ENCODE results near the gene EP400.
A peak's percentile ranks its signal among the peaks of the same experiment; 100 is the strongest.

The EP400 gene

DNA sequence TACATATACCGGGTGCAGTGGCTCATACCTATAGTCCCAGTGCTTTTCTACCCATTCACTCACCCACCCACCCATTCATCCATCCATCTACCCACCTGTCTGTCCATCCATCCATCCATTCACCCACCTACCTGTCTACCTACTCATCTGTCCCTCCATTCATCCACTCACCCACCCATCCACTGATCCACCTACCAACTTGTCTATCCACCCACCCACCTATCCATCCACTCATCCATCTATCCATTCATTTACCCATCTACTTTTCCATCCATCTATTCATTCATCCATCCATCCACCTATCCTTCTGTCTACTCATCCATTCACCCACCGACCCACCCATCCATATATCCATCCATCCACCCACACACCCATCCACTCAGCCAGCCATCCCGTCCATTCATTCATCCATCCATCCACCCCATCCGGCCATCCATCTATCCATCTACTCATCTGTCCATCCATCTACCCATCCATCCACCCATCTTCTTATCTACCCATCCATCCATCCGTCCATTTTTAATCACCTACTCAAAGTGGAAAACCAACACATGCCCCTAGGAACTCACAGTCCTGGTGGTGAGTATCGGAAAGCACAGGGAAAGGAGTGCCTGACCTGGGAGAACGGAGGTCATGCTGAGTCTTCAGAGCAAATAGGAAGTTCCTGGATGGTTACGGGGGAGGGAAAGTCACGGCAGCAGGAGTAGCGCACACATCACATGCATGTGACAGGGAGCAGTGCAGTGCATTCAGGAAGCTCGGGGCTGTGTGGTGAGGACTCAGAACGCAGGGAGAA, 174.4 kb downstream of the EP400 start:
- DNase-seq (ENCODE audit: low read depth, low spot score) = no peak
- no peak overlapping the region for H3K4me3 ChIP-seq (ENCODE audit: low read length)

GRCh38 chr12:132124766-132125425, 175.2 kb downstream of the EP400 start:
- DNase-seq (ENCODE audit: low read depth, low spot score) = peak; percentile 79
- H3K4me3 ChIP-seq (ENCODE audit: low read length) = no peak overlapping the region

DNA sequence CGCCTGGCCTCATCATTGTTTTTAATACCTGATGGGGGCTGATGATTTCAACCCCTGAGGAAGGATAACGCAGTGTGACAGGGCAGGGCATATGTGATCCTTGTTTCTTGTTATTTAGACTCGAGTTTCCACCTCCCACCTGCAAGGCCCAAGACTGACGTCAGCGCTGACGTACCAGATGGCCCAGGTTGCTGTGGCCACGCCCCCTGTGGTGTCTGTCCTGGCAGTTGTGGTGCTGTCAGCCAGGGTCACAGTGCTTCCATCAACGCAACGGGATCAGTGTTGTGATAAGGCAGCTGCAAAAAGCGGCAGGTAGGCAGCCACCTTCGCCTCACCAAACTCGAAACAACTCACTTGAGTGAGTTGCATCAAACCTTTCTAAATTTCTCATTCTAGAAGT, 176.0 kb downstream of the EP400 start:
- DNase-seq (ENCODE audit: low read depth, low spot score) = no peak
- no peak overlapping the region for H3K4me3 ChIP-seq (ENCODE audit: low read length)

DNA sequence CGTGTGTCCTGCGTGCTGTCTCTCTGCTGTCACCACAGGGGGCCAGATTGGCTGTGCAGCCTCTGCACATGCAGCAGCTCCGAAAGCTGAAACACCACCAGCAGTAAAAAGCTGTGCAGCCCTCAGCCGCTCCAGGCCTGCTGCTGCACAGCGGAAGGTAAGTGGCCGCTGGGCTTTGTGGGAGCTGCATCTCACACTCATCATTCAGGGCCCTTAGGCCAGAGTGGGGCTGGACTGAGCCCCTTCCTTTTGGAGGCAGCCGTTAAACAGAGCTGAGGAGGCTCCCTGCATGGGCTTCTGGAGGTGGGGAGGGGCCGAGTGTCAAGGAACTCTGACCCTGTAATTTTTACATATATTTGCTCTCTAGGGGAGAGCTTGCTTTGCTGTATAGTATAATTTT, 177.3 kb downstream of the EP400 start:
- H3K4me3 ChIP-seq (ENCODE audit: low read length) = no peak overlapping the region

GRCh38 chr12:132129007-132129406, 179.3 kb downstream of the EP400 start:
- H3K4me3 ChIP-seq (ENCODE audit: low read length) = no peak overlapping the region
- no peak for DNase-seq (ENCODE audit: low read depth, low spot score)

More for the DNA sequence above, 177.3 kb downstream of the EP400 start:
- DNase-seq (ENCODE audit: low read depth, low spot score) = no peak

DNA sequence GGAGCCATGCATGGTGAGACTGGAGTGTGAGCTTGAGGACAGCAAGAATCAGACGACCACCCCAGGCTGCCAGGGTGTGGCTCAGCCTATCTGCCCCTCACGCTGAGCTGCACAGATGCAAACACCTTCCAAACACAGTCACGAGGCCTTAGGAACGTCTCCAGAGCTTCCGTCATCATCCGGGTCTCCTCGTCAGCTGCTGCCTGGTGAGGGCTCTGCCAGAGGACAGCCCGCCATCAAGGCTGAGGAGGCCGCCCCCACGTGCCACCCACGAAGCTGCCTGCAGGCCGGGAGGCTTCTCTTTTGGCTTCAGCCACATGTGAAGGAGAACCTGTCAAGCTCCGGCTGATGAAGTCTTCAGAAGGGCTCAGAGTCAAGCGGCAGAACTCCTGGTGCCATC, 180.9 kb downstream of the EP400 start:
- no peak for DNase-seq (ENCODE audit: low read depth, low spot score)
- no peak overlapping the region for H3K4me3 ChIP-seq (ENCODE audit: low read length)

Data from Jurkat, Clone E6-1 (cell line).